H9 (cell line): ENCODE results near the gene PC. TPM values are rescaled to one million over a fixed set of nuclear protein-coding genes. Genes with fewer than 3 reads are reported as not detected.

Experiments used
- DNase-seq: peaks from one replicate; pipeline ENCODE4 v3.0.0-alpha.2; 2017
- H2AFZ ChIP-seq: one replicate; pipeline ENCODE4 v1.6.1; 2013; ENCODE audit warnings: mild to moderate bottlenecking, low read length, control low read depth, moderate library complexity
- H2AK5ac ChIP-seq: 2 replicates; pipeline ENCODE4 v1.6.1; 2013; ENCODE audit warnings: low read length, control low read depth, mixed read lengths; ENCODE audit not compliant: insufficient read length
- H2BK120ac ChIP-seq: one replicate; pipeline ENCODE4 v1.6.1; 2013; ENCODE audit warnings: low read depth, mild to moderate bottlenecking, low read length, control low read depth, inconsistent platforms; ENCODE audit not compliant: poor library complexity, severe bottlenecking
- H2BK12ac ChIP-seq: 2 replicates; pipeline ENCODE4 v1.6.1; 2013; ENCODE audit warnings: low read length, control low read depth, mixed read lengths, low read depth; ENCODE audit not compliant: insufficient read length
- H2BK15ac ChIP-seq: 2 replicates; pipeline ENCODE4 v1.6.1; 2013; ENCODE audit warnings: low read depth, low read length, control low read depth
- H2BK20ac ChIP-seq: one replicate; pipeline ENCODE4 v1.6.1; 2013; ENCODE audit warnings: low read depth, mild to moderate bottlenecking, low read length, control low read depth, inconsistent platforms; ENCODE audit not compliant: poor library complexity, severe bottlenecking
- H2BK5ac ChIP-seq: 2 replicates; pipeline ENCODE4 v1.6.1; 2013; ENCODE audit warnings: low read length, control low read depth, mixed read lengths; ENCODE audit not compliant: insufficient read length
- H3K14ac ChIP-seq: 2 replicates; pipeline ENCODE4 v1.6.1; 2013; ENCODE audit warnings: low read length, control low read depth; ENCODE audit not compliant: insufficient read depth
- H3K18ac ChIP-seq: 2 replicates; pipeline ENCODE4 v1.6.1; 2013; ENCODE audit warnings: low read depth, mild to moderate bottlenecking, mixed read lengths, low read length, control low read depth; ENCODE audit not compliant: insufficient read length
- H3K23ac ChIP-seq: 2 replicates; pipeline ENCODE4 v1.6.1; 2013; ENCODE audit warnings: low read length, control low read depth, mixed read lengths, low read depth; ENCODE audit not compliant: insufficient read length
- H3K23me2 ChIP-seq: 2 replicates; pipeline ENCODE4 v1.6.1; 2013; ENCODE audit warnings: low read depth, mild to moderate bottlenecking, mixed read lengths, low read length, control low read depth; ENCODE audit not compliant: insufficient read length, poor library complexity, severe bottlenecking
- H3K27ac ChIP-seq: 2 replicates; pipeline ENCODE4 v1.5.1; 2013; ENCODE audit warnings: low read length, control low read depth, mixed read lengths, low read depth; ENCODE audit not compliant: insufficient read length
- H3K27me3 ChIP-seq: 2 replicates; pipeline ENCODE4 v1.6.1; 2013; ENCODE audit warnings: low read length, control low read depth, inconsistent platforms; ENCODE audit not compliant: insufficient read depth
- H3K4ac ChIP-seq: 2 replicates; pipeline ENCODE4 v1.6.1; 2013; ENCODE audit warnings: low read depth, mild to moderate bottlenecking, control low read depth, inconsistent platforms, low read length, moderate library complexity
- H3K4me1 ChIP-seq: 2 replicates; pipeline ENCODE4 v1.6.1; 2013; ENCODE audit warnings: low read length, control low read depth, inconsistent platforms; ENCODE audit not compliant: insufficient read depth
- H3K4me2 ChIP-seq: 2 replicates; pipeline ENCODE4 v1.6.1; 2013; ENCODE audit warnings: low read length, control low read depth, mixed read lengths; ENCODE audit not compliant: insufficient read length, insufficient read depth
- H3K56ac ChIP-seq: 2 replicates; pipeline ENCODE4 v1.6.1; 2013; ENCODE audit warnings: low read depth, mild to moderate bottlenecking, mixed read lengths, low read length, control low read depth; ENCODE audit not compliant: insufficient read length
- H3K79me1 ChIP-seq: 2 replicates; pipeline ENCODE4 v1.6.1; 2013; ENCODE audit warnings: low read depth, mild to moderate bottlenecking, moderate library complexity, low read length, control low read depth, inconsistent platforms; ENCODE audit not compliant: insufficient read depth, poor library complexity, severe bottlenecking
- H3K79me2 ChIP-seq: 2 replicates; pipeline ENCODE4 v1.6.1; 2013; ENCODE audit warnings: low read length, control low read depth, inconsistent platforms; ENCODE audit not compliant: insufficient read depth
- H3K9ac ChIP-seq: 2 replicates; pipeline ENCODE4 v1.6.1; 2013; ENCODE audit warnings: low read length, control low read depth, mixed read lengths; ENCODE audit not compliant: insufficient read length; ENCODE audit errors: extremely low read depth
- H3K9me3 ChIP-seq: one replicate; pipeline ENCODE4 v1.6.1; 2013; ENCODE audit warnings: low read depth, low read length, inconsistent platforms; ENCODE audit not compliant: control insufficient read depth
- H3T11ph ChIP-seq: one replicate; pipeline ENCODE4 v1.6.1; 2013; ENCODE audit warnings: mild to moderate bottlenecking, low read length, control low read depth, inconsistent platforms
- H4K20me1 ChIP-seq: one replicate; pipeline ENCODE4 v1.6.1; 2013; ENCODE audit not compliant: control insufficient read depth, insufficient read length, insufficient read depth
- H4K5ac ChIP-seq: 2 replicates; pipeline ENCODE4 v1.6.1; 2013; ENCODE audit warnings: low read depth, mild to moderate bottlenecking, mixed read lengths, low read length, control low read depth; ENCODE audit not compliant: insufficient read length
- H4K8ac ChIP-seq: replicated peaks from 2 replicates; pipeline ENCODE4 v1.6.1; 2013; ENCODE audit warnings: low read length, control low read depth, mixed read lengths, low read depth; ENCODE audit not compliant: insufficient read length
- H4K91ac ChIP-seq: 2 replicates; pipeline ENCODE4 v1.6.1; 2013; ENCODE audit warnings: low read depth, mild to moderate bottlenecking, moderate library complexity, mixed read lengths, low read length, control low read depth; ENCODE audit not compliant: insufficient read length
- H3K27ac Mint-ChIP-seq, 3 experiments: 2 replicates in 2 of 3; 3 replicates in 1 of 3; pipeline ENCODE4 v1.8.0; 2020 to 2021; ENCODE audit warnings: mixed read lengths in 3 of 3, mild to moderate bottlenecking in 1 of 3, moderate library complexity in 1 of 3
- H3K27me3 Mint-ChIP-seq: 2 replicates; pipeline ENCODE4 v1.8.0; 2021; ENCODE audit warnings: low read depth, mild to moderate bottlenecking, moderate library complexity, mixed read lengths
- H3K36me3 Mint-ChIP-seq, 3 experiments: 2 replicates in 2 of 3; 3 replicates in 1 of 3; pipeline ENCODE4 v1.8.0; 2020 to 2021; ENCODE audit warnings: low read depth in 3 of 3, mixed read lengths in 3 of 3; ENCODE audit not compliant: insufficient read depth in 1 of 3
- H3K4me1 Mint-ChIP-seq, 2 experiments: 2 replicates each; pipeline ENCODE4 v1.8.0; 2020; ENCODE audit warnings: mixed read lengths in 2 of 2
- H3K4me3 Mint-ChIP-seq, 2 experiments: 2 replicates in 1 of 2; 3 replicates in 1 of 2; pipeline ENCODE4 v1.8.0; 2020 to 2021; ENCODE audit warnings: mild to moderate bottlenecking in 2 of 2, mixed read lengths in 2 of 2, moderate library complexity in 1 of 2
- H3K9me3 Mint-ChIP-seq, 2 experiments: 2 replicates in 1 of 2; 3 replicates in 1 of 2; pipeline ENCODE4 v1.8.0; 2020; ENCODE audit warnings: mild to moderate bottlenecking in 2 of 2, mixed read lengths in 2 of 2, moderate library complexity in 1 of 2
- WGBS: extraction: QIAGEN DNeasy Blood & Tissue Kit; methylation state at CpG from one replicate; pipeline ENCODE4 v1.1.7; 2013; ENCODE audit warnings: missing lambda C conversion rate, low lambda C conversion rate, mixed read lengths; ENCODE audit not compliant: insufficient read length; ENCODE audit errors: extremely low coverage; 5-methylcytosine and 5-hydroxymethylcytosine counted together
- total RNA-seq: library from RNA; stranded (reverse); gene quantifications from 2 replicates; pipeline ENCODE4 v1.2.1, GENCODE V29; 2021
- TF ChIP-seq, protein P1 (sequence below): fragments of 200-600 bp; sonication (generic); conservative IDR thresholded peaks from 3 replicates; pipeline ENCODE4 v1.8.0; 2021; ENCODE audit warnings: antibody characterized with exemption, mild to moderate bottlenecking

Gene PC
- total RNA-seq, 1 experiment from 2014 or later: 32.6 TPM

DNA sequence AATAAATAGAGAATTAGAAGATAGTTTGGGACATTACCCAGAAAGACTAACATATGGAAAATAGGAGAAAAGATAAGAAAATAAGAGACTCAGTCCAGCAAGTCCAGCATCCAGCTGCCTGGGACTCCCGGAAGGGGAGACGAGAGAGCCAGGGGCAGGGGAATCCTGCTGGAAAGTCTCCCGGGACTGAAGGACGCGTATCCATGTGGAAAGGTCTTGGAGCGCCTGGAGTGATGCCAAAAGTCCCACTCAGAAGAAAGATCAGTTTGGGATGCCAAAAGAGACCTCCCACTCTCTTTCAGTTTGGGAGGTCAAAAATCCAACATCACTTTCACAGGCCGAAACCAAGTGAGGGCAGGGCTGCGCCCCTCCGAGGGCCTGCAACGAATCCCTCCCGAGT, 70.7 kb downstream of the PC start:
- H3K9ac ChIP-seq: no peak overlapping the region
- Mint-ChIP-seq H3K36me3 (peaks cover 0 to 5% (median 0%) of the 10 kb centered on the region in 3 experiments; a peak in 1 of 7 replicates), H3K27me3 (no peaks in the 10 kb centered on the region), H3K4me3 (no peak overlapping the region), H3K27ac (no peak overlapping the region), H3K4me1 (peaks cover 40 to 57% of the 10 kb centered on the region in 2 experiments), H3K9me3 (no peaks in the 10 kb centered on the region)
- no peak overlapping the region for H2BK5ac ChIP-seq
- H3K27ac ChIP-seq: no peak overlapping the region
- no peaks in the 10 kb centered on the region for H3K27me3 ChIP-seq
- H3K23ac ChIP-seq: no peak overlapping the region
- H3K4ac ChIP-seq: no peak overlapping the region
- no peak overlapping the region for H2BK20ac ChIP-seq
- no peak overlapping the region for H3K18ac ChIP-seq
- no peak overlapping the region for H4K91ac ChIP-seq
- H3K4me2 ChIP-seq: no peak overlapping the region
- no CpG with 5 or more reads among the region's 11 CpGs for WGBS
- H2BK12ac ChIP-seq: no peak overlapping the region
- H3K23me2 ChIP-seq: no peaks in the 10 kb centered on the region
- no peak overlapping the region for H3T11ph ChIP-seq
- H2AK5ac ChIP-seq: no peak overlapping the region
- H2BK15ac ChIP-seq: no peak overlapping the region
- DNase-seq: no peak
- no peak overlapping the region for H4K8ac ChIP-seq
- H3K56ac ChIP-seq: no peak overlapping the region
- H3K14ac ChIP-seq: no peak overlapping the region
- H3K79me2 ChIP-seq: no peaks in the 10 kb centered on the region
- H3K4me1 ChIP-seq: peaks cover 3% of the 10 kb centered on the region; the same call in 1 of the 2 replicates
- no peaks in the 10 kb centered on the region for H3K79me1 ChIP-seq
- TF ChIP-seq, protein P1, sequence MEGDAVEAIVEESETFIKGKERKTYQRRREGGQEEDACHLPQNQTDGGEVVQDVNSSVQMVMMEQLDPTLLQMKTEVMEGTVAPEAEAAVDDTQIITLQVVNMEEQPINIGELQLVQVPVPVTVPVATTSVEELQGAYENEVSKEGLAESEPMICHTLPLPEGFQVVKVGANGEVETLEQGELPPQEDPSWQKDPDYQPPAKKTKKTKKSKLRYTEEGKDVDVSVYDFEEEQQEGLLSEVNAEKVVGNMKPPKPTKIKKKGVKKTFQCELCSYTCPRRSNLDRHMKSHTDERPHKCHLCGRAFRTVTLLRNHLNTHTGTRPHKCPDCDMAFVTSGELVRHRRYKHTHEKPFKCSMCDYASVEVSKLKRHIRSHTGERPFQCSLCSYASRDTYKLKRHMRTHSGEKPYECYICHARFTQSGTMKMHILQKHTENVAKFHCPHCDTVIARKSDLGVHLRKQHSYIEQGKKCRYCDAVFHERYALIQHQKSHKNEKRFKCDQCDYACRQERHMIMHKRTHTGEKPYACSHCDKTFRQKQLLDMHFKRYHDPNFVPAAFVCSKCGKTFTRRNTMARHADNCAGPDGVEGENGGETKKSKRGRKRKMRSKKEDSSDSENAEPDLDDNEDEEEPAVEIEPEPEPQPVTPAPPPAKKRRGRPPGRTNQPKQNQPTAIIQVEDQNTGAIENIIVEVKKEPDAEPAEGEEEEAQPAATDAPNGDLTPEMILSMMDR: no peak
- H2BK120ac ChIP-seq: no peak overlapping the region
- H4K20me1 ChIP-seq: no peaks in the 10 kb centered on the region
- no peak overlapping the region for H4K5ac ChIP-seq
- no peak overlapping the region for H2AFZ ChIP-seq
- H3K9me3 ChIP-seq: no peaks in the 10 kb centered on the region
